Adrenal gland (tissue), 12 donors: ENCODE measurements around the gene CAMSAP1. TPM values are rescaled to one million over a fixed set of nuclear protein-coding genes. Genes with fewer than 3 reads are reported as not detected.
A peak's percentile ranks its signal among the peaks of the same experiment; 100 is the strongest.

Source experiments
- DNase-seq, 7 donors: peaks; one replicate each; pipeline ENCODE4 v3.0.0-alpha.2; 2019 to 2020
- H3K27ac ChIP-seq, 5 donors: fragments of 200-600 bp; sonication (generic) in 4 of 5; 1 replicate in 3 of 5; 2 replicates in 2 of 5; pipeline versions ENCODE4 v1.5.1 to v1.8.0; 2016 to 2020; ENCODE audit warnings: mild to moderate bottlenecking in 1 of 5
- H3K27me3 ChIP-seq: fragments of 200-600 bp; 2 replicates; pipeline ENCODE4 v1.8.0; 2021
- H3K36me3 ChIP-seq, 2 donors: fragments of 200-600 bp; replicated peaks in 1 of 2; 1 replicate in 1 of 2; 2 replicates in 1 of 2; pipeline versions ENCODE4 v1.5.1 to v1.8.0; 2018 to 2022
- H3K4me1 ChIP-seq, 2 donors: fragments of 200-600 bp; replicated peaks in 1 of 2; 1 replicate in 1 of 2; 2 replicates in 1 of 2; pipeline versions ENCODE4 v1.5.1 to v1.8.0; 2018 to 2021
- H3K4me3 ChIP-seq, 4 donors: fragments of 200-600 bp; sonication (generic) in 3 of 4; one replicate each; pipeline ENCODE4 v1.5.1; 2016 to 2018
- H3K9me3 ChIP-seq, 3 donors: fragments of 200-600 bp; sonication (generic) in 1 of 3; replicated peaks in 1 of 3; 1 replicate in 2 of 3; 2 replicates in 1 of 3; pipeline versions ENCODE4 v1.5.1 to v1.8.0; 2016 to 2021
- CTCF ChIP-seq, 6 experiments: fragments of 450-650 bp in 4 of 6; fragments of 200-600 bp in 2 of 6; sonication (generic) in 1 of 6; IDR thresholded peaks; 1 replicate in 5 of 6; 2 replicates in 1 of 6; pipeline versions ENCODE4 v1.5.1 to v1.8.0; 2016 to 2021; ENCODE audit warnings: antibody characterized with exemption in 6 of 6, mild to moderate bottlenecking in 2 of 6, moderate library complexity in 1 of 6
- POLR2A ChIP-seq, 2 donors: fragments of 450-650 bp; IDR thresholded peaks; one replicate each; pipeline ENCODE4 v1.6.1; 2017; ENCODE audit warnings: antibody characterized with exemption in 2 of 2, mild to moderate bottlenecking in 2 of 2, moderate library complexity in 1 of 2
- WGBS, 4 donors: extraction: QIAGEN DNeasy Blood & Tissue Kit in 2 of 4; methylation state at CpG; one replicate each; pipeline versions ENCODE4 v1.1.5 to v1.1.7; 2013 to 2017; 5-methylcytosine and 5-hydroxymethylcytosine counted together
- intact Hi-C, 2 donors: fragments of 100-400 bp; cut with DNase I; formaldehyde crosslinking; loops; one replicate each; pipeline versions ENCODE4 v1.14.1 to v1.15.0; 2022 to 2023
- polyA plus RNA-seq, 3 donors: library from polyadenylated mRNA; stranded (reverse); fragments of 200-250 nt in 2 of 3; fragments of 350-450 nt in 1 of 3; fragmentation: Illumina TruSeq in 1 of 3; extraction: RNeasy Lipid Tissue Mini Kit (QIAGEN cat#74804) in 1 of 3; gene quantifications; one replicate each; pipeline ENCODE4 v1.2.3, GENCODE V29; 2013 to 2014
- total RNA-seq, 9 donors: library from RNA; depleted of rRNA in 4 of 9; stranded (reverse); fragments of >200 nt in 4 of 9; fragments of 120-200 nt in 1 of 9; fragmentation: NEBNext Ultra II Directional in 1 of 9; extraction: Animal tissue kit (Norgen Biotek cat#: 25700) in 1 of 9; gene quantifications; one replicate each; pipeline versions ENCODE4 v1.1.0 to v1.2.4, GENCODE V29; 2013 to 2023
- donor health status: healthy with polysubstance abuse.
- donor health status: Bipolar disorder and iron deficiency.
- donor health status: DM: yes; HTN: yes; CAD: no.
- donor health status: DM: no; HTN: no; CAD: no.
- donor health status: DM: no; HTN: no; CAD: no.
- donor health status: DM: yes; HTN: yes; CAD: no.

The CAMSAP1 gene
- total and polyA plus RNA-seq, 12 donors = 4.6 to 108 (median 27.0) TPM

GRCh38 chr9:135927195-135928013, 20.1 kb upstream of the CAMSAP1 start:
- Histone ChIP-seq H3K4me1 (no peaks in the 10 kb centered on the region), H3K27me3 (no peaks in the 10 kb centered on the region), H3K27ac (no peak overlapping the region), H3K4me3 (no peak overlapping the region), H3K36me3 (peaks cover 0 to 15% of the 10 kb centered on the region in 2 donors), H3K9me3 (no peaks in the 10 kb centered on the region)
- WGBS, 4 donors = 85 to 98% (median 90%) methylated on average over 8 to 25 of the region's 25 CpGs
- intact Hi-C loops = no loop called here
- TF ChIP-seq CTCF (IDR thresholded peaks at IDR 0.05) (no peak), POLR2A (IDR thresholded peaks at IDR 0.05) (no peak)
- DNase-seq = no peak

- Histone ChIP-seq H3K4me3 (no peak overlapping the region), H3K27ac (no peak overlapping the region), H3K27me3 (no peaks in the 10 kb centered on the region), H3K4me1 (no peaks in the 10 kb centered on the region), H3K9me3 (no peaks in the 10 kb centered on the region), H3K36me3 (peaks cover 0 to 13% of the 10 kb centered on the region in 2 donors)
- 64 to 96% (median 74%) methylated on average over 7 to 27 of the region's 27 CpGs for WGBS, 4 donors
- intact Hi-C loops = no loop called here
- DNase-seq = peak; percentile 68 to 92 (median 86)
- no peak for TF ChIP-seq POLR2A (IDR thresholded peaks at IDR 0.05)
- no peak for TF ChIP-seq CTCF (IDR thresholded peaks at IDR 0.05)
Observed at GRCh38 chr9:135926402-135927194, 19.3 kb upstream of the CAMSAP1 start.

- peaks cover 0 to 3% of the 10 kb centered on the region in 2 donors for H3K36me3 ChIP-seq
- intact Hi-C loops = no loop called here
- H3K9me3 ChIP-seq = no peaks in the 10 kb centered on the region
- H3K4me3 ChIP-seq = no peak overlapping the region
- no peak for DNase-seq
- WGBS, 4 donors = 90 to 97% (median 95%) methylated on average over 17 to 19 of the region's 19 CpGs
- TF ChIP-seq POLR2A (IDR thresholded peaks at IDR 0.05) = no peak
- no peak for TF ChIP-seq CTCF (IDR thresholded peaks at IDR 0.05)
- H3K27ac ChIP-seq = no peak overlapping the region
- no peaks in the 10 kb centered on the region for H3K4me1 ChIP-seq
- H3K27me3 ChIP-seq = no peaks in the 10 kb centered on the region
Observed at GRCh38 chr9:135925496-135926133, 18.3 kb upstream of the CAMSAP1 start.
